PC-9 (cell line): Measurements from ENCODE around the gene SHROOM2. TPM values are rescaled to one million over a fixed set of nuclear protein-coding genes. Genes with fewer than 3 reads are reported as not detected.
"Not testable (repeated sequence)": the region's sequence is repeated elsewhere in the genome, so short reads cannot be mapped to it uniquely, and the experiment has no call there.

Source experiments
- BruUV-seq: library from RNA; stranded (reverse); fragments of 400-500 nt; replicated peaks from 2 replicates; lab custom pipeline; 2021; lab: Mats Ljungman, UMichigan
- CTCF ChIA-PET: fragments of 300-600 bp; sonication (Branson Sonifier 250); formaldehyde crosslinking; loops from one replicate; lab custom pipeline; 2022; ENCODE audit warnings: antibody characterized with exemption; lab: Charles Lee
- POLR2A ChIA-PET: fragments of 300-600 bp; sonication (Branson Sonifier 250); formaldehyde crosslinking; loops from one replicate; lab custom pipeline; 2022; ENCODE audit warnings: antibody characterized with exemption; ENCODE audit not compliant: unreplicated experiment; lab: Charles Lee
- DNase-seq, 2 experiments: peaks; one replicate each; pipeline versions ENCODE4 v3.0.0 to v3.0.0-alpha.2; 2015 to 2022; ENCODE audit warnings: mixed read lengths in 1 of 2
- H2AFZ ChIP-seq: fragments of 200-600 bp; sonication (generic); 2 replicates; pipeline ENCODE4 v1.8.1; 2017; ENCODE audit warnings: antibody characterized with exemption
- H3F3A ChIP-seq: fragments of 200-600 bp; sonication (generic); 2 replicates; pipeline ENCODE4 v1.8.1; 2017; ENCODE audit warnings: antibody characterized with exemption, mild to moderate bottlenecking, low read depth; ENCODE audit not compliant: insufficient read depth
- H3K27ac ChIP-seq: fragments of 200-600 bp; sonication (generic); 2 replicates; pipeline ENCODE4 v1.6.1; 2016; ENCODE audit warnings: mixed run types
- H3K27me3 ChIP-seq: fragments of 200-600 bp; sonication (generic); 2 replicates; pipeline ENCODE4 v1.6.1; 2016; ENCODE audit warnings: low read depth, mixed run types; ENCODE audit not compliant: insufficient read depth
- H3K36me3 ChIP-seq: fragments of 200-600 bp; sonication (generic); 2 replicates; pipeline ENCODE4 v1.6.1; 2016; ENCODE audit warnings: low read depth, mixed run types
- H3K4me1 ChIP-seq: fragments of 200-600 bp; sonication (generic); replicated peaks from 2 replicates; pipeline ENCODE4 v1.6.1; 2016; ENCODE audit warnings: mixed run types; ENCODE audit not compliant: insufficient read depth
- H3K4me2 ChIP-seq: fragments of 200-600 bp; sonication (generic); 2 replicates; pipeline ENCODE4 v1.6.1; 2017; ENCODE audit warnings: mixed run types
- H3K4me3 ChIP-seq: fragments of 200-600 bp; sonication (generic); 2 replicates; pipeline ENCODE4 v1.6.1; 2016; ENCODE audit warnings: mixed run types
- H3K79me2 ChIP-seq: fragments of 200-600 bp; sonication (generic); 2 replicates; pipeline ENCODE4 v1.6.1; 2017; ENCODE audit warnings: low read depth, mixed run types
- H3K9me2 ChIP-seq: fragments of 200-600 bp; sonication (generic); 2 replicates; pipeline ENCODE4 v1.8.1; 2017; ENCODE audit warnings: mild to moderate bottlenecking; ENCODE audit not compliant: insufficient read depth
- H3K9me3 ChIP-seq: fragments of 200-600 bp; sonication (generic); 2 replicates; pipeline ENCODE4 v1.8.1; 2016; ENCODE audit warnings: low read depth; ENCODE audit not compliant: insufficient read depth
- H4K20me1 ChIP-seq: fragments of 200-600 bp; sonication (generic); 2 replicates; pipeline ENCODE4 v1.8.1; 2017; ENCODE audit not compliant: insufficient read depth
- EZH2 ChIP-seq: fragments of 200-600 bp; sonication (generic); IDR thresholded peaks from 2 replicates; pipeline ENCODE4 v1.8.0; 2017; ENCODE audit warnings: antibody characterized with exemption, low read depth
- intact Hi-C: fragments of 100-400 bp; cut with micrococcal nuclease; formaldehyde crosslinking; loops from one replicate; pipeline ENCODE4 v1.10.0; 2022; ENCODE audit not compliant: unreplicated experiment
- total RNA-seq: library from RNA; stranded (reverse); gene quantifications from 2 replicates; pipeline ENCODE4 v1.2.3, GENCODE V29; 2021
- TF ChIP-seq, protein P1 (sequence below): fragments of 200-600 bp; sonication (generic); conservative IDR thresholded peaks from 2 replicates; pipeline ENCODE4 v1.6.1; 2017; ENCODE audit warnings: mixed run types, antibody characterized with exemption, mild to moderate bottlenecking, moderate library complexity

The SHROOM2 gene
- total RNA-seq, 1 experiment from 2014 or later: 0.17 TPM

DNA sequence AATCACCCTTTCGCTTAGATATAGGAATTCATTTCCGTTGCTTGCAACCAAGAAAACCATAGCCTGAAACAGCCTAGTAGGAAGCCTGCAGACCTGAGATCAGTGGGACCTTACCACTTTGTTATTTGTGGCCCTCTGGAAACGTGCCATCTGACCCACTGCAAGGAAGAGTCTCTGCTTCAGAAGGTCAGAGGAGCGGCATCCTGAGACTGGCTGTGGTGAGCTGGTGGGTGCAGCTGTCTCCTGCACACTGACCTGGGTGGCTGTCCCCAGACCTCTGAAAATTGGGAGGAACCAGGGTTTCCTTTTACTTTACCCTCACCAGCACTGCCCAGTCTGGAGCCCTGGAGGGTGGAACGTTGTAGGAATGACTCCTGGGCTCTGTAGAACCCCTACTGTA is 18.2 kb downstream of the SHROOM2 start:
- Histone ChIP-seq H3K9me3 (no peaks in the 10 kb centered on the region; the same call in 1 of the 2 replicates), H3K4me3 (no peak overlapping the region), H3K4me2 (no peak overlapping the region), H3K9me2 (no peaks in the 10 kb centered on the region), H3K27me3 (no peaks in the 10 kb centered on the region), H4K20me1 (no peaks in the 10 kb centered on the region), H3K36me3 (no peaks in the 10 kb centered on the region), H3K4me1 (no peaks in the 10 kb centered on the region), H3K27ac (no peak overlapping the region), H2AFZ (no peak overlapping the region), H3F3A (no peaks in the 10 kb centered on the region), H3K79me2 (no peaks in the 10 kb centered on the region)
- intact Hi-C loops: no loop called here
- no peak for DNase-seq
- CTCF ChIA-PET: no interaction called here
- POLR2A ChIA-PET: no interaction called here
- BruUV-seq: no TSS peak
- no peak for TF ChIP-seq EZH2
- TF ChIP-seq, protein P1, sequence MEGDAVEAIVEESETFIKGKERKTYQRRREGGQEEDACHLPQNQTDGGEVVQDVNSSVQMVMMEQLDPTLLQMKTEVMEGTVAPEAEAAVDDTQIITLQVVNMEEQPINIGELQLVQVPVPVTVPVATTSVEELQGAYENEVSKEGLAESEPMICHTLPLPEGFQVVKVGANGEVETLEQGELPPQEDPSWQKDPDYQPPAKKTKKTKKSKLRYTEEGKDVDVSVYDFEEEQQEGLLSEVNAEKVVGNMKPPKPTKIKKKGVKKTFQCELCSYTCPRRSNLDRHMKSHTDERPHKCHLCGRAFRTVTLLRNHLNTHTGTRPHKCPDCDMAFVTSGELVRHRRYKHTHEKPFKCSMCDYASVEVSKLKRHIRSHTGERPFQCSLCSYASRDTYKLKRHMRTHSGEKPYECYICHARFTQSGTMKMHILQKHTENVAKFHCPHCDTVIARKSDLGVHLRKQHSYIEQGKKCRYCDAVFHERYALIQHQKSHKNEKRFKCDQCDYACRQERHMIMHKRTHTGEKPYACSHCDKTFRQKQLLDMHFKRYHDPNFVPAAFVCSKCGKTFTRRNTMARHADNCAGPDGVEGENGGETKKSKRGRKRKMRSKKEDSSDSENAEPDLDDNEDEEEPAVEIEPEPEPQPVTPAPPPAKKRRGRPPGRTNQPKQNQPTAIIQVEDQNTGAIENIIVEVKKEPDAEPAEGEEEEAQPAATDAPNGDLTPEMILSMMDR: no peak

DNA sequence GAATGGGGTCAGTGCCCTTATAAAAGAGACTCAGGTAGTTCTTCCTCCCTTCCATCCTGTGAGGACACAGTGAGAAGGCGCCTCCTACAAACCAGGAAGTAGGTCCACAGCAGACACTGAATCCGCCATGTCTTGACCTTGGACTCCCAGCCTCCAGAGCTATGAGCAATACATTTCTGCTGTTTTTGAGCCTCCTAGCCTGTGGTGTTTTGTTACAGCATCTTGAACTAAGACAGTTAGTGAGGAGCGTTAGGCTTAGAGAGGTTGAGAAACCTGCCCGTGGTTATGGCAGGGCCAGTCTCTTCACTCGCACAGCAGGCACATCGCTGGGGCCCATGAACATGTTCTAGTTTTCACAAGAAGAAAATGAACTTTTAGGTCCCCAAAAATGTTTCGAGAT is 19.7 kb downstream of the SHROOM2 start:
- TF ChIP-seq EZH2: no peak
- TF ChIP-seq, protein P1: no peak
- no peaks in the 10 kb centered on the region for H4K20me1 ChIP-seq
- no peak overlapping the region for H2AFZ ChIP-seq
- no peaks in the 10 kb centered on the region for H3K79me2 ChIP-seq
- intact Hi-C loops: no loop called here
- no peaks in the 10 kb centered on the region for H3F3A ChIP-seq
- H3K9me3 ChIP-seq: no peaks in the 10 kb centered on the region
- ChIA-PET CTCF (no interaction called here), POLR2A (no interaction called here)
- no peak overlapping the region for H3K4me2 ChIP-seq
- no peaks in the 10 kb centered on the region for H3K4me1 ChIP-seq
- H3K27ac ChIP-seq: no peak overlapping the region
- H3K36me3 ChIP-seq: no peaks in the 10 kb centered on the region
- no peak overlapping the region for H3K4me3 ChIP-seq
- no TSS peak for BruUV-seq
- no peaks in the 10 kb centered on the region for H3K27me3 ChIP-seq
- DNase-seq: no peak
- no peaks in the 10 kb centered on the region for H3K9me2 ChIP-seq

DNA sequence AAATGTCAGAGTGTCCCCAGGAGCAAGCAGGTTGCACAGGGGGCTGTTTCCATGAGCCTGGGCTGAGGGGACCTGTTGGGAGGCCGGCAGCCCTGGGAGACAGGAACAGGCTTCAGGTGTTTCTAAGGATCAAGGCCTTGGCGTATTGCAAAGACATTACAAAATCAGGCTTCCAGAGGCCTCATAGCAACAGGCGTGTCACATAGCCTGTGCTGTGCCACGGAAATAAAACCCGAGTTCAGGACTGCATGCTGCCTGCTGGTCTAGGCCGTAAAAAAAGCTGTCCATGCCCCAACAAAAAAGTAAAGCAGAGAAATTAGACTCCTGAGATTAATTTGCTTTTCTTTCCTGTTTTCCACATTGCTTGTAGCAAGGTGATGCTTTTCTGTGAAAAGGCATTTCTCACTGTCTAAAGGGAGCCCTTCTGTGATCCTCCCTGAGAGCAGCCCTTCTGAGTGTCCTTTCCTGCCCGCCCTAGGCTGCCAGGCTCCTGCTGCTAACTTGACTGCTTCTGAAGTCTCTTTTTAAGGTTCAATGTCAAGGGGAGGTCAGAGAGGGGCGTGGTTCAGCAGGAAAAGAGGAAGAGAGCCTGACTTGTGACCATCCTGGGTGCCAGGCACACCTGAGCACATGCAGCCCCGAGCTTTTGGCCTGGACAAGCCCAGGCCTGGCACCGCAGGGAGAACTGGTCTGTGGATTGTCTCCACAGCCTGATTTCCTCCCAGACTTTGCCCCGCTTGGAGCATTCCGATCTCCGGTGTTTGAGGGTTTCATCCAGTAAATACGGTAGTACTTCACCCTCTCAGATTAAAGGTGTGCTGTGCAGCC is 21.3 kb downstream of the SHROOM2 start:
- no peaks in the 10 kb centered on the region for H3F3A ChIP-seq
- TF ChIP-seq EZH2: no peak
- TF ChIP-seq, protein P1: no peak
- no peak overlapping the region for H3K4me3 ChIP-seq
- no peaks in the 10 kb centered on the region for H3K9me3 ChIP-seq
- H3K36me3 ChIP-seq: no peaks in the 10 kb centered on the region
- no TSS peak for BruUV-seq
- CTCF ChIA-PET: no interaction called here
- no peak overlapping the region for H2AFZ ChIP-seq
- no peak for DNase-seq
- H3K27me3 ChIP-seq: no peaks in the 10 kb centered on the region
- no peaks in the 10 kb centered on the region for H3K4me1 ChIP-seq
- intact Hi-C loops: no loop called here
- no peak overlapping the region for H3K4me2 ChIP-seq
- no peaks in the 10 kb centered on the region for H3K79me2 ChIP-seq
- H4K20me1 ChIP-seq: no peaks in the 10 kb centered on the region
- no peak overlapping the region for H3K27ac ChIP-seq
- POLR2A ChIA-PET: no interaction called here
- H3K9me2 ChIP-seq: no peaks in the 10 kb centered on the region

DNA sequence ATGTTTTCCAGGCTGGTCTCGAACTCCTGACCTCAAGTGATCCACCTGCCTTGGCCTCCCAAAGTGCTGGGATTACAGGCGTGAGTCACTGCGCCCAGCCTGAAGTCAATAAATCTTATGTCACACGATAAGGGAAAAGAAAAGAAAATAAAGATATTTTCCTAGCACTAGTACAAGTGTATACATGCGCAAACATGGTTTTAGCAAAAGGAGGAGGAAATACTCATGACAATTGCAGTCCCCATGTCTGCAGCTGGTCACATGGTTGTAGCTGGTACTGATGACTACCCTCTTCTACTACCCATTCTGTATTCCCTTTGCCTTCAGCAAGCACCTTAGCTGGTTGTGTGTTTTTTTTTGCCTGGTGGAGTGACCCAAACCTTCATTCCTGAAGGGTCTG is 23.6 kb downstream of the SHROOM2 start:
- POLR2A ChIA-PET, H3K4me2 ChIP-seq, H3K9me2 ChIP-seq, H3K79me2 ChIP-seq, H3K36me3 ChIP-seq, DNase-seq, H3K4me1 ChIP-seq, H3K9me3 ChIP-seq, CTCF ChIA-PET, H3K27me3 ChIP-seq, H3K4me3 ChIP-seq, H4K20me1 ChIP-seq, H3K27ac ChIP-seq, H2AFZ ChIP-seq, BruUV-seq, intact Hi-C loops, H3F3A ChIP-seq: not testable (repeated sequence)

DNA sequence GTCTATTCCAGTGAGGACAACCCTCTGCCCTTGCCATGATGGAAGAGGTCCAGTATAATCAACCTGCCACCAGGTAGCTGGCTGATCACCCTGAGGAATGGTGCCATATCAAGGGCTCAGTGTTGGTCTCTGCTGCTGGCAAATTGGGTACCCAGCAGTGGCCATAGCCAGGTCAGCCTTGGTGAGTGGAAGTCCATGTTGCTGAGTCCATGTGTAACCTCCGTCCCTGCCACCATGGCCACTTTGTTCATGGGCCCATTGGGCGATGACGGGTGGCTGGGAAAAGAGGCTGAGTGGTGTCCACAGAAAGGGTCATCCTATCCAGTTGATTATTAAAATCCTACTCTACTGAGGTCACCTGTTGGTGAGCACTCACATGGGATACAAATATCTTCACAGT is 24.9 kb downstream of the SHROOM2 start:
- H3K9me2 ChIP-seq, DNase-seq, H3K4me1 ChIP-seq, H4K20me1 ChIP-seq, BruUV-seq, H3F3A ChIP-seq, CTCF ChIA-PET, POLR2A ChIA-PET, H3K36me3 ChIP-seq, H3K79me2 ChIP-seq, H3K9me3 ChIP-seq, H3K27me3 ChIP-seq, H3K27ac ChIP-seq, H3K4me2 ChIP-seq, H3K4me3 ChIP-seq, H2AFZ ChIP-seq, intact Hi-C loops: not testable (repeated sequence)
